Immature natural killer cell (primary cell): ENCODE measurements around the gene AKNA. TPM values are rescaled to one million over a fixed set of nuclear protein-coding genes. Genes with fewer than 3 reads are reported as not detected.

Experiments used
- DNase-seq, 3 donors: peaks; one replicate each; pipeline ENCODE4 v3.0.0; 2022; ENCODE audit warnings: mixed read lengths in 1 of 3
- H3K27ac Mint-ChIP-seq, 6 donors: one replicate each; pipeline ENCODE4 v1.8.0; 2020; ENCODE audit warnings: mixed read lengths in 6 of 6, mild to moderate bottlenecking in 5 of 6, inconsistent platforms in 4 of 6, moderate library complexity in 3 of 6
- H3K27me3 Mint-ChIP-seq, 3 donors: one replicate each; pipeline ENCODE4 v1.8.0; 2020 to 2021; ENCODE audit warnings: low read depth in 3 of 3, mild to moderate bottlenecking in 3 of 3, mixed read lengths in 3 of 3, moderate library complexity in 3 of 3, inconsistent platforms in 1 of 3
- H3K36me3 Mint-ChIP-seq, 3 donors: one replicate each; pipeline ENCODE4 v1.8.0; 2020; ENCODE audit warnings: mixed read lengths in 3 of 3, inconsistent platforms in 2 of 3, mild to moderate bottlenecking in 2 of 3
- H3K4me1 Mint-ChIP-seq, 2 donors: one replicate each; pipeline ENCODE4 v1.8.0; 2020; ENCODE audit warnings: inconsistent platforms in 2 of 2, mild to moderate bottlenecking in 2 of 2, mixed read lengths in 2 of 2, moderate library complexity in 1 of 2
- H3K4me3 Mint-ChIP-seq, 5 donors: one replicate each; pipeline ENCODE4 v1.8.0; 2020; ENCODE audit warnings: mild to moderate bottlenecking in 5 of 5, mixed read lengths in 5 of 5, inconsistent platforms in 3 of 5, moderate library complexity in 3 of 5
- H3K9me3 Mint-ChIP-seq, 6 donors: one replicate each; pipeline ENCODE4 v1.8.0; 2020; ENCODE audit warnings: mild to moderate bottlenecking in 6 of 6, mixed read lengths in 6 of 6, inconsistent platforms in 4 of 6, moderate library complexity in 3 of 6
- polyA plus RNA-seq, 3 donors: library from polyadenylated mRNA; unstranded; fragments of 300-500 nt; fragmentation: Illumina TruSeq; gene quantifications; one replicate each; pipeline ENCODE4 v1.2.3, GENCODE V29; 2021

AKNA gene, protein sequence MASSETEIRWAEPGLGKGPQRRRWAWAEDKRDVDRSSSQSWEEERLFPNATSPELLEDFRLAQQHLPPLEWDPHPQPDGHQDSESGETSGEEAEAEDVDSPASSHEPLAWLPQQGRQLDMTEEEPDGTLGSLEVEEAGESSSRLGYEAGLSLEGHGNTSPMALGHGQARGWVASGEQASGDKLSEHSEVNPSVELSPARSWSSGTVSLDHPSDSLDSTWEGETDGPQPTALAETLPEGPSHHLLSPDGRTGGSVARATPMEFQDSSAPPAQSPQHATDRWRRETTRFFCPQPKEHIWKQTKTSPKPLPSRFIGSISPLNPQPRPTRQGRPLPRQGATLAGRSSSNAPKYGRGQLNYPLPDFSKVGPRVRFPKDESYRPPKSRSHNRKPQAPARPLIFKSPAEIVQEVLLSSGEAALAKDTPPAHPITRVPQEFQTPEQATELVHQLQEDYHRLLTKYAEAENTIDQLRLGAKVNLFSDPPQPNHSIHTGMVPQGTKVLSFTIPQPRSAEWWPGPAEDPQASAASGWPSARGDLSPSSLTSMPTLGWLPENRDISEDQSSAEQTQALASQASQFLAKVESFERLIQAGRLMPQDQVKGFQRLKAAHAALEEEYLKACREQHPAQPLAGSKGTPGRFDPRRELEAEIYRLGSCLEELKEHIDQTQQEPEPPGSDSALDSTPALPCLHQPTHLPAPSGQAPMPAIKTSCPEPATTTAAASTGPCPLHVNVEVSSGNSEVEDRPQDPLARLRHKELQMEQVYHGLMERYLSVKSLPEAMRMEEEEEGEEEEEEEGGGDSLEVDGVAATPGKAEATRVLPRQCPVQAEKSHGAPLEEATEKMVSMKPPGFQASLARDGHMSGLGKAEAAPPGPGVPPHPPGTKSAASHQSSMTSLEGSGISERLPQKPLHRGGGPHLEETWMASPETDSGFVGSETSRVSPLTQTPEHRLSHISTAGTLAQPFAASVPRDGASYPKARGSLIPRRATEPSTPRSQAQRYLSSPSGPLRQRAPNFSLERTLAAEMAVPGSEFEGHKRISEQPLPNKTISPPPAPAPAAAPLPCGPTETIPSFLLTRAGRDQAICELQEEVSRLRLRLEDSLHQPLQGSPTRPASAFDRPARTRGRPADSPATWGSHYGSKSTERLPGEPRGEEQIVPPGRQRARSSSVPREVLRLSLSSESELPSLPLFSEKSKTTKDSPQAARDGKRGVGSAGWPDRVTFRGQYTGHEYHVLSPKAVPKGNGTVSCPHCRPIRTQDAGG (N-terminal part only)
- 10 to 100 TPM in 2 of 3 donors, 1 to 10 TPM in 1; 4.0 to 56.3 (median 13.8) TPM for polyA plus RNA-seq

DNA sequence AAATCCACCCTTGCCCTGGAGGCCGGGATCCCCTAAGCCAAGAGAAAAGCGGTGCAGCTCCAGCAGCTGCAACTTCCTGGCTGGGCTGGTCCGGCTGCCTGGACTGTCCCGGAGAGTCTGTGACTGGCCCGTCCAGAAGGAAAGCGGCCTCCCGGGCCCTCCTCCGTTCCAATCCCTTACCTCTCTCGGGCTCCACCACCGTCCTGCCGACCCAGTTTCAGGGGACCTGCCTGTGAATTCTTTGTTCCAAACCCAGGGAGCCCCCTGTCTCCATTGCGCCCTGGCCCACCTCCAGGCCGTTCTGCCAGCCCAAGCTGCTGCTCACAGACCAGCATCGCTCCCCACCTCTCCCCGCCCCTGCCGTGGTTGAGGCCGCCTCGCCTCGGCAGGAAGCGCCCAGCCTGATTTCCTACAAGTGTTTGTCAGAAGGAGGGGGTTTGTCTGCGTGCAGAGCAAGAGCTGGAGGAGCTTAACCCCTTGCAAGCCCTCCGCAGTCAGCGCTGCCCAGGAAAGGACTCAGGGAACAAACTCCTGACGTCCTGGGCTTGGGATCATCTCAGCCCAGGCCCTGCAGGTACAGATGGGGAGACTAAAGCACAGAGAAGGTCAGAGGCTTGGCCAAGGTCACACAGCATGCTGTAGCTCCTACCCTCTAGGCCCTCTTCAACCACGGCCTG lies at the start of gene AKNA:
Gene AKNA, minus strand, starts transcription at position 303 of the 677 bp plus-strand sequence. CDS start 6,649 bp downstream, outside the sequence.
- Mint-ChIP-seq H3K9me3 (peaks cover 0 to 5% (median 0%) of the 10 kb centered on the region in 6 donors), H3K4me1 (peaks cover 73 to 77% of the 10 kb centered on the region in 2 donors), H3K4me3 (peak within 1 kb of the TSS; percentile 92 to 97 (median 97)), H3K27ac (peak within 1 kb of the TSS; percentile 90 to 100 (median 99)), H3K27me3 (peaks cover 42 to 59% (median 58%) of the 10 kb centered on the region in 3 donors), H3K36me3 (peaks cover 14 to 35% (median 17%) of the 10 kb centered on the region in 3 donors)
- DNase-seq: peak; percentile 89 to 92 (median 91)

DNA sequence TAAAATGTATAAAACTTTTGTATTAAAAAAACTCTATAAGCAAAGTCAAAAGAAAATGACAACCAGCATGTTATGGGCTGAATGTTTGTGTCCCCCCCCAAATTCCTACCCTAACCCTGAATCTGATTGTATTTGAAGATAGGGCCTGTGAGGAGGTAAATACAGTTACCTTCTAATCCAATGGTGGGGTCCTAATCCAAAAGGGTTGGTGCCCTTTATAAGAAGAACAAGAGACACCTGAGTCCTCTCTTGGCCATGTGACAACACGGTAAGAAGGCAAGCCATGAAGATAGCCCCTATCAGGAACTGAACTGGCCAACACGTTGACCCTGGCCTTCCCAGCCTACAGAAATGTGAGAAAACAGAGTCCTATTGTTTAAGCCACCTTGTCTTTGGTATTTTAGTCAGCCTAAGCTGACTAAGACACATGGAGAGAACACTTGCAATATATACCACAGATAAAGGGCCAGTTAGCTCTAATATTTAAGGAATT lies 49.7 kb upstream of the AKNA start:
- peaks cover 0 to 2% (median 0%) of the 10 kb centered on the region in 3 donors for H3K27me3 Mint-ChIP-seq
- no peak for DNase-seq
- peaks cover 0 to 3% (median 0%) of the 10 kb centered on the region in 3 donors for H3K36me3 Mint-ChIP-seq
- no peak overlapping the region for H3K27ac Mint-ChIP-seq
- peaks cover 2 to 5% of the 10 kb centered on the region in 2 donors for H3K4me1 Mint-ChIP-seq
- H3K9me3 Mint-ChIP-seq: no peaks in the 10 kb centered on the region
- H3K4me3 Mint-ChIP-seq: no peak overlapping the region

DNA sequence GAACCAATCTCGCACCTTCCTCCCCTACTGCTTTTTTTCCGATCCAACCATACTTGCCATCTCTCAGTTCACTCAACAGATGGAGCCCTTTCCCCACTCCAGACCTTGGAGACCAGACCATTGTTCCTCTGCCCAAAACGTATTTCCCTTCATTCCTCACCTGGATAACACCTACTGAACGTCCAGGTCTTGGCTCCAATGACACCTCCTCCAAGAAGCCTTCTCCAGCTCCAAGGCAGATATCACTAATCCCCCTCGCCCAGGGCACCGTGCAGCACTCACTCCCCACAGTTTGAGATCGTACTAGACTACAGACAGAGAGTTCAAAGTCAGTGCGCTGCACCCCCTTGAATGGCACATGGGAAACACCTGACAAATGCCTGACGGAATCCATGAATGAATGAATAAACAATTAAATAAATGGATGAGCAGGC lies 47.1 kb upstream of the AKNA start:
- Mint-ChIP-seq H3K4me1 (peaks cover 2 to 5% of the 10 kb centered on the region in 2 donors), H3K27me3 (peaks cover 0 to 2% (median 0%) of the 10 kb centered on the region in 3 donors), H3K9me3 (no peaks in the 10 kb centered on the region), H3K36me3 (peaks cover 0 to 3% (median 0%) of the 10 kb centered on the region in 3 donors), H3K4me3 (no peak overlapping the region), H3K27ac (no peak overlapping the region)
- no peak for DNase-seq

DNA sequence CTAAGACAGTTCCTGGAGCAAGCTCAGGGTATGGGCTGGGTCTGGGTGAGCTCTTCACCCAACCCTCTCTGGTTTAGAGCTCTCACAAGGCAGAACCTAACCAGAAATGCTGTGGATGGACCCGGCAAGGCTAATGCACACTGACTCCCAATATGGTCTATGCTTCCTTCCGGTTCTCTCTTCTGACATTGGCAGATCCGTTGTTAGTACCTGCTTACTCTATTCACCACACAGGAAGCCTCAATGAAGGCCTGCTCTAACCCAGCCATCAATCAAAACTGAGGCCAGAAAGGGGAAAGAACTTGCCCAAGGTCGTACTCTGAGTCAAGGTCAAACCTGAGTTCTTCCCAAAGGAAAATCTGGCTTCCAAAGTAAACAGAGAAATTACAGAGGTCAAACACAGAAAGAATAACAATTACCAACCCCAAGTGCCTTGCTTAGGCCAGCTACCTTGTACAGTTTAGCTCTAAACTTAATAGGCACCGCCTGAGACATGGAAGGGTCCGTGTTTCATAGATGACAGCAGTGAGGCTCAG lies 46.0 kb upstream of the AKNA start:
- DNase-seq: no peak
- Mint-ChIP-seq H3K4me1 (peaks cover 2 to 5% of the 10 kb centered on the region in 2 donors), H3K4me3 (no peak overlapping the region), H3K27ac (peak overlapping the region in 1 of 6 donors; percentile 33), H3K27me3 (peaks cover 0 to 2% (median 0%) of the 10 kb centered on the region in 3 donors), H3K36me3 (peaks cover 0 to 3% (median 0%) of the 10 kb centered on the region in 3 donors), H3K9me3 (no peaks in the 10 kb centered on the region)

DNA sequence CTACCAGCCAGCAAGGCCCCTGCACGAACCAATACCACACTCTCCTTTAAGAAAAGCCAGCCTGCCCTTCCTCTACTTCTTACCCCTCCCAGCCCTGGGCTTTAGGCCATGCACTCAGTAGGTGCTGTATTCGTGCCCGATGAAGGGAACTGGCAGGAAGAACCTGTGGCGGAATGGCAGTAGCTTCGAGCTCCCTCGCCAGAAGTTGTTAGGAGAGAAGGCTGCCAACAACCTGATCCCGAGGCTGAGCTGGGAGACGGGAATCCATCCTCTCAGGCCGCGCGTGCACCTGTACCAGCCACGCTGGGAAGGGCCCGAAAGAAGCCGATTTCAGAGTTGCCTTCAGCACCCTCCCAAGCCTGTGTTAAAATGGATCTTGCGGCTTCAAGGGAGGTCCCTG lies 45.3 kb upstream of the AKNA start:
- Mint-ChIP-seq H3K4me3 (no peak overlapping the region), H3K4me1 (peaks cover 2 to 5% of the 10 kb centered on the region in 2 donors), H3K36me3 (peaks cover 0 to 6% (median 0%) of the 10 kb centered on the region in 3 donors), H3K9me3 (no peaks in the 10 kb centered on the region), H3K27ac (no peak overlapping the region), H3K27me3 (peaks cover 0 to 4% (median 1%) of the 10 kb centered on the region in 3 donors)
- no peak for DNase-seq

DNA sequence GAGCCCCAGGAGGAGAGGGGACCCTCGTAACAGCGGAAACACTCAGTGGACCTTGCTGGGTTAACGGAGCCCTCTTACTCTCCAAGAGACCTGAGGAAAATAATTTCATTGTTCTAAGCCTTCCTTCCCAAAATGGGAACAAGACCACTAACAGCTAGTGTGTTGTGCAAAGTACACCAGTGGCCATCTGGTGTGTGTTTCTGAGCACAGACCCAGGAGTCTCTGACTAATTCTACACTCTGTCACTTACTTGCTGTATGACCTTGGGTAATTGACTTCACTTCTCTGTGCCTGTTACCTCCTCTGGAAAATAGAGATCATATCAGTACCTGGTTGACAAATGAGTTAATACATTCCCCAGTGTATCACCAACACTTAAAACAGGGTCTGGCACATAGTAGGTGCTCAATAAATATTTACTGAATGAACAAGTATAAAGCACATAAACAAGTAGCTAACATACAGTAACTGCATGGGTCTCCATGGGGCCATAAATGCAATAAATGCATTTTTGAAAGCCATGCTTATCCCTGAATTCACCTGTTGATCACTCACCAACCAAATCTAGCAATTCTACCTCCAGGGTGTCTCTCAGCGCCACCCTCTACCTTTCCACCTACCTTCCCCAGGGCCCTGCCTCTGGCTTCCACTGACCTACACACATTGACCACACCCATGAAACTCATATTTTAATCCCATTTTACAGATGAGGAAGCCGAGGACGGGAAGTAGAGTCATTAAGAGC lies 44.7 kb upstream of the AKNA start:
- H3K27ac Mint-ChIP-seq: no peak overlapping the region
- H3K9me3 Mint-ChIP-seq: no peaks in the 10 kb centered on the region
- peaks cover 2 to 5% of the 10 kb centered on the region in 2 donors for H3K4me1 Mint-ChIP-seq
- H3K27me3 Mint-ChIP-seq: peaks cover 0 to 4% (median 1%) of the 10 kb centered on the region in 3 donors
- no peak for DNase-seq
- H3K36me3 Mint-ChIP-seq: peaks cover 0 to 6% (median 0%) of the 10 kb centered on the region in 3 donors
- no peak overlapping the region for H3K4me3 Mint-ChIP-seq

DNA sequence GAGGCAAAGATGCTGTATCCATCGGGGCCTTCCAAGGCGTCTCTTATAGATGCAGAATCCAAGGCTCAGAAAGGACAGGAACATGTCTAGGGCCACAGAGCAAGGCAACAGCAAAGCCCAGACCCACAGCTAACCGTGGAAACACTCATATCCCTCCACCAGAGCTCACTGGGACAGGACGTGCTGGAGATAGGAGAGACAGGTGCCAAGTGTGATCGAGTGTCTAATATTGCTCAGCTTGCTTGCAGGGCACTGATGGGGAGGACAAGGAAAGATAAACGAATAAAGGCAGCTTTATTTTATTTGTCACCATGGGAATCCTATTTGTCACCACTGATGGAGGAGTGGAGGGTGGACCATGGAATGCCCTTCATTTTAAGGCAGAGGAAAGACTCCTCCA lies 44.0 kb upstream of the AKNA start:
- H3K27ac Mint-ChIP-seq: no peak overlapping the region
- H3K36me3 Mint-ChIP-seq: peaks cover 0 to 6% (median 0%) of the 10 kb centered on the region in 3 donors
- no peaks in the 10 kb centered on the region for H3K9me3 Mint-ChIP-seq
- peaks cover 2 to 5% of the 10 kb centered on the region in 2 donors for H3K4me1 Mint-ChIP-seq
- H3K27me3 Mint-ChIP-seq: peaks cover 0 to 4% (median 1%) of the 10 kb centered on the region in 3 donors
- no peak for DNase-seq
- no peak overlapping the region for H3K4me3 Mint-ChIP-seq

DNA sequence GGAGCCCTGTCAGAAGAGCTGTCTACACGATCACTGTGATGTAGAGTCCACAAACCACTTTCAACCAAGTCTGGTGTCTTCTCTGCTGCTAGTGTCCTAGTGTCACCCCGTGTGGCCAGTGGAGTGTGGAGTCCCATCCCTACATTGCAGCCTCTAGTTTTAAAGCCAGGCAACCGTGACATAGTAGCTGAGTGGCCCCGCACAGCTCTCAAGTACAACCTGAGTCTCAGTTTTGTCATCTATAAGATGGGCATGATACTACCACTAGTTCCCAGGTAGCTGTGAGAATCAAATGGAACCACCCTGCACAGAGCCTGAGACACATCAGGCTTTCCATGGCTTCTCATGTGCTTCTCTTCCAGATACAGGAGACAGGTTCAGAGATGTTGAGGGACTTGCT lies 43.2 kb upstream of the AKNA start:
- no peak overlapping the region for H3K4me3 Mint-ChIP-seq
- peaks cover 2 to 5% of the 10 kb centered on the region in 2 donors for H3K4me1 Mint-ChIP-seq
- peaks cover 0 to 6% (median 0%) of the 10 kb centered on the region in 3 donors for H3K36me3 Mint-ChIP-seq
- H3K27ac Mint-ChIP-seq: no peak overlapping the region
- H3K27me3 Mint-ChIP-seq: peaks cover 0 to 4% (median 1%) of the 10 kb centered on the region in 3 donors
- no peaks in the 10 kb centered on the region for H3K9me3 Mint-ChIP-seq
- DNase-seq: no peak

DNA sequence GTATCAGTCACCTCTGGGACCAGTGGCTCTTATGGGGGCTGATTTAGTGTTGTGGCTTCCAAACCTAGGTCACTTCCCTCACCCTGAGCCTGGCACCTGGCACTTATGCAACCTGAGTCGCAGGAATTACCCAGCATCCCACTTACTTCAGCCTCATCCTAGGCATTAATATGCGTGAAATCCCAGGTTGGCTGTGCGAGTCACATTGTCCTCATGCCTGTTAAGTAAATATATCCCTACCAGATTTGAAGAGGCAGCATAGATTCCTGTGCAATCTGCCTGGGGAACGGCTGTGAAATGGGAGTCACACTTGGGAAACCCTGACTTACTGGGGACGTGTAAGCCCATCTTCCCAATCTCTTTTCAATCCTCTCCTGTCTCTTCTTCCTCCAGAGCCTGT lies 42.7 kb upstream of the AKNA start:
- DNase-seq: no peak
- Mint-ChIP-seq H3K4me1 (peaks cover 2 to 5% of the 10 kb centered on the region in 2 donors), H3K36me3 (peaks cover 0 to 6% (median 0%) of the 10 kb centered on the region in 3 donors), H3K27me3 (peaks cover 0 to 4% (median 1%) of the 10 kb centered on the region in 3 donors), H3K9me3 (no peaks in the 10 kb centered on the region), H3K27ac (no peak overlapping the region), H3K4me3 (no peak overlapping the region)

DNA sequence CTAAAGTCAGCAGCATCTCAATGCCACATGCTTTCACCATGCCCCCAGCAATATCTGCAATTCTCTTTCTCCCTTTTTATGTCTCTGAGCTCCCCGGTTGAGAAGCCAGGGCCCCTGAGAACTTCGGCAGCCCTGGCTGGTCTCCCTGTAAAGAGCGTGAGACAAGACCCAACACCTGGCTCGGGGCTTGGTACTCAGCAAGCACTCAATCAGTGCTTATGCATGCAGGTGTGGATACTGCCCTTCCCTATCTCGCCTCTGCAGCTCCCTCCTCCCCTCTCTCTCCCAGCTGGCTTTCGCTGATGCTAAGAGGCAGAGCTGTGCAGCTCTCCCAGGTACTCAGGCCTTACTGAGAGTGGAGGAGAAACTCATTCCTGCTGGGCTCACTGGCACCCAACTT lies 41.7 kb upstream of the AKNA start:
- Mint-ChIP-seq H3K4me1 (peaks cover 2 to 5% of the 10 kb centered on the region in 2 donors), H3K4me3 (no peak overlapping the region), H3K27me3 (peaks cover 0 to 4% (median 1%) of the 10 kb centered on the region in 3 donors), H3K27ac (no peak overlapping the region), H3K9me3 (no peaks in the 10 kb centered on the region), H3K36me3 (peaks cover 0 to 6% (median 0%) of the 10 kb centered on the region in 3 donors)
- DNase-seq: no peak

DNA sequence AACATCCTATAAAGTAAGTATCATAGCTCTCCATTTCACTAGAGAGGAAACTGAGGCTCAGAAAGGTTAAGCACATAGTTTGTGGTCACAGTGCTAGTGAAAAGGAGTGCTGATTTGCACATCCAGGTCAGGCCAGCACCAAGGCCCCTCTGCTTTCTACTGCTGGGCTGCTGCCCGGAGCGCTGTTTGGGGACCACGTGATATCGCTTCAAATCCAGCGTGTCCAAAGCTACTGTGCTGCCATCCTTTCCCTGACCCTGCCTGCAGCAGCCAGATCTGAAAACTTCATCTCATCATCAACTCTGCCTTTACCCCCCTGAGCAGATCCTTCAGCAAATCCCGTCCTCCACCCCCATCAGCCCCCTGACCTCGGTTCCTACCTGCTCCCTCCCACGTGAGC lies 40.7 kb upstream of the AKNA start:
- H3K36me3 Mint-ChIP-seq: peaks cover 0 to 3% (median 0%) of the 10 kb centered on the region in 3 donors
- no peak for DNase-seq
- no peaks in the 10 kb centered on the region for H3K9me3 Mint-ChIP-seq
- no peak overlapping the region for H3K4me3 Mint-ChIP-seq
- H3K27ac Mint-ChIP-seq: no peak overlapping the region
- no peaks in the 10 kb centered on the region for H3K4me1 Mint-ChIP-seq
- peaks cover 0 to 4% (median 1%) of the 10 kb centered on the region in 3 donors for H3K27me3 Mint-ChIP-seq

DNA sequence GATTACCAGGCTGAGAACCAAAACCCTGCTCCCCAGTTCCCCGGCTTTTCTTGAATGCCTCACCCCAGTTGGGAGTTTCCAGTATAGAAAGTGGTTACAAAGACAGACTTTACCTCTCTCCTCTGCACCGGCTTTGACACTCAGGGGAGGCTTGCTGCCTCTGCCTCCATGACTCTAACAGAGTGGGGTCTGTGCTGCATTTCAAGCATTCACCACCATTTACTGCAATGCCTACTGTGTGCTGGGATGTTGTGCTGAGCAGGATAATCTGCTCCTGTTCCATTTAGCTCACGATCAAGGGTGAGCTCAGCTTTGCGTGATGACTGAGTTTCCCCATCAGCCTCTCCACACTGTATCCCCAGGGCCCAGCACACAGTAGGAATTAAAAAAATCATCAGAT lies 39.9 kb upstream of the AKNA start:
- Mint-ChIP-seq H3K9me3 (no peaks in the 10 kb centered on the region), H3K27me3 (peaks cover 0 to 4% (median 3%) of the 10 kb centered on the region in 3 donors), H3K36me3 (peaks cover 0 to 3% (median 0%) of the 10 kb centered on the region in 3 donors), H3K27ac (no peak overlapping the region), H3K4me1 (no peaks in the 10 kb centered on the region), H3K4me3 (no peak overlapping the region)
- no peak for DNase-seq
